HepG2 (cell line): ENCODE measurements around the gene WARS2. TPM values are rescaled to one million over a fixed set of nuclear protein-coding genes. Genes with fewer than 3 reads are reported as not detected.

Experiments used
- DMTF1 ChIP-seq: sonication (generic); formaldehyde crosslinking; IDR thresholded peaks from 2 replicates; pipeline ENCODE4 v1.4.0; 2020; ENCODE audit warnings: mild to moderate bottlenecking, missing genetic modification reagents
- FOXA3 ChIP-seq: IDR thresholded peaks from 2 replicates; pipeline ENCODE4 v1.6.1; 2016; ENCODE audit warnings: missing genetic modification reagents, missing compliant biosample characterization
- HMGXB4 ChIP-seq, 2 experiments: sonication (generic) in 1 of 2; formaldehyde crosslinking in 1 of 2; IDR thresholded peaks; 2 replicates each; pipeline versions ENCODE4 v1.4.0 to v1.6.1; 2018 to 2020; ENCODE audit warnings: missing genetic modification reagents in 2 of 2, borderline replicate concordance in 1 of 2, low read depth in 1 of 2, mild to moderate bottlenecking in 1 of 2, missing biosample characterization in 1 of 2
- HOXA5 ChIP-seq: sonication (generic); formaldehyde crosslinking; IDR thresholded peaks from 2 replicates; pipeline ENCODE4 v1.4.0; 2020; ENCODE audit warnings: missing genetic modification reagents
- PRDM4 ChIP-seq: sonication (generic); formaldehyde crosslinking; IDR thresholded peaks from 2 replicates; pipeline ENCODE4 v1.9.0; 2021; ENCODE audit warnings: missing genetic modification reagents, borderline replicate concordance
- ZNF740 ChIP-seq: sonication (generic); formaldehyde crosslinking; IDR thresholded peaks from 2 replicates; pipeline ENCODE4 v1.4.0; 2020; ENCODE audit warnings: missing genetic modification reagents
- polyA plus RNA-seq, 8 experiments: library from polyadenylated mRNA; depleted of rRNA in 3 of 8; stranded (reverse) in 7 of 8; unstranded in 1 of 8; fragments of >200 nt; fragmentation: Illumina TruSeq in 4 of 8; extraction: Trizol in 4 of 8; gene quantifications; 2 replicates each; pipeline versions ENCODE4 v1.2.1 to v1.2.3, GENCODE V29; 2011 to 2016; ENCODE audit warnings: low read depth in 4 of 8, missing spikeins in 1 of 8, mixed read lengths in 1 of 8; ENCODE audit not compliant: insufficient read depth in 1 of 8
- total RNA-seq, 5 experiments: library from RNA; depleted of rRNA; stranded (reverse); fragments of >200 nt; fragmentation: Illumina TruSeq; extraction: Trizol; gene quantifications; 2 replicates each; pipeline ENCODE4 v1.2.3, GENCODE V29; 2016; ENCODE audit warnings: low read depth in 1 of 5

The WARS2 gene
- total and polyA plus RNA-seq, 2 of the 13 experiments (the other 11 are each of a cell fraction or from before 2014, with no cell fraction given), result 12.4 to 18.8 TPM

GRCh38 chr1:118995312-118996016, 145.0 kb downstream of the WARS2 start (continued):
- TF ChIP-seq ZNF740 (CRISPR knock-in tag) (no peak), HMGXB4 (CRISPR knock-in tag; IDR thresholded peaks at IDR 0.05; ENCODE audit: borderline replicate concordance in 1 of 2, low read depth in 1 of 2) (no peak), DMTF1 (no peak), HOXA5 (no peak), FOXA3 (CRISPR knock-in tag) (no peak), PRDM4 (CRISPR knock-in tag) (no peak)
